Karpas-422 (cell line): ENCODE data around the gene EP400. TPM values are rescaled to one million over a fixed set of nuclear protein-coding genes. Genes with fewer than 3 reads are reported as not detected.

ENCODE experiments used
- DNase-seq: peaks from one replicate; pipeline ENCODE4 v3.0.0-alpha.2; 2015
- H2AFZ ChIP-seq: fragments of 200-600 bp; sonication (generic); 2 replicates; pipeline ENCODE4 v1.6.1; 2014; ENCODE audit warnings: antibody characterized with exemption, low read length, mixed read lengths
- H3K27ac ChIP-seq: fragments of 200-600 bp; sonication (generic); 2 replicates; pipeline ENCODE4 v1.5.1; 2014; ENCODE audit warnings: mild to moderate bottlenecking, low read length, moderate library complexity
- H3K27me3 ChIP-seq: fragments of 200-600 bp; sonication (generic); 2 replicates; pipeline ENCODE4 v1.6.1; 2014; ENCODE audit warnings: low read length, mixed read lengths
- H3K36me3 ChIP-seq: fragments of 200-600 bp; sonication (generic); 2 replicates; pipeline ENCODE4 v1.6.1; 2014; ENCODE audit warnings: low read length, mixed read lengths; ENCODE audit not compliant: insufficient read depth
- H3K4me1 ChIP-seq: fragments of 200-600 bp; sonication (generic); 2 replicates; pipeline ENCODE4 v1.6.1; 2014; ENCODE audit warnings: mild to moderate bottlenecking, low read length, mixed read lengths
- H3K4me2 ChIP-seq: fragments of 200-600 bp; sonication (generic); 2 replicates; pipeline ENCODE4 v1.6.1; 2014; ENCODE audit warnings: low read length, low read depth, mild to moderate bottlenecking; ENCODE audit not compliant: poor library complexity, severe bottlenecking
- H3K4me3 ChIP-seq: fragments of 200-600 bp; sonication (generic); 2 replicates; pipeline ENCODE4 v1.5.1; 2014; ENCODE audit warnings: mild to moderate bottlenecking, antibody characterized with exemption, low read length, mixed read lengths
- H3K79me2 ChIP-seq: fragments of 200-600 bp; sonication (generic); 2 replicates; pipeline ENCODE4 v1.6.1; 2014; ENCODE audit warnings: mild to moderate bottlenecking, low read length, mixed read lengths
- H3K9ac ChIP-seq: fragments of 200-600 bp; sonication (generic); 2 replicates; pipeline ENCODE4 v1.6.0; 2014; ENCODE audit warnings: low read length
- H3K9me2 ChIP-seq: fragments of 200-600 bp; sonication (generic), shearing (Covaris generic); replicated peaks from 2 replicates; pipeline ENCODE4 v1.6.0; 2014; ENCODE audit warnings: mild to moderate bottlenecking, low read length, moderate library complexity; ENCODE audit not compliant: insufficient read depth
- H3K9me3 ChIP-seq: fragments of 300-700, 200-600 bp; sonication (generic); 2 replicates; pipeline ENCODE4 v1.6.1; 2014; ENCODE audit warnings: low read length, mixed read lengths
- H4K20me1 ChIP-seq: fragments of 200-600 bp; sonication (generic); 2 replicates; pipeline ENCODE4 v1.6.1; 2014; ENCODE audit warnings: mild to moderate bottlenecking, antibody characterized with exemption, low read length, low read depth; ENCODE audit not compliant: insufficient read depth
- total RNA-seq: library from RNA; depleted of rRNA; stranded (reverse); fragments of >200 nt; shearing (Covaris generic); gene quantifications from 2 replicates; pipeline ENCODE4 v1.2.3, GENCODE V29; 2014; ENCODE audit warnings: low replicate concordance

EP400 gene
- total RNA-seq, 1 experiment from 2014 or later, result 13.7 TPM

GRCh38 chr12:132054983-132055382, 105.2 kb downstream of the EP400 start:
- H3K27ac ChIP-seq, result no peak overlapping the region

GRCh38 chr12:132055535-132056096, 105.9 kb downstream of the EP400 start:
- Histone ChIP-seq H3K9me3 (no peaks in the 10 kb centered on the region), H3K4me3 (no peak overlapping the region), H2AFZ (no peak overlapping the region), H3K9me2 (no peaks in the 10 kb centered on the region), H4K20me1 (no peaks in the 10 kb centered on the region), H3K27ac (peak overlapping the region; percentile 29; the same call in 1 of the 2 replicates), H3K4me1 (peaks cover 13% of the 10 kb centered on the region), H3K27me3 (no peaks in the 10 kb centered on the region), H3K9ac (no peak overlapping the region), H3K36me3 (peaks cover 11% of the 10 kb centered on the region; the same call in 1 of the 2 replicates), H3K4me2 (no peak overlapping the region), H3K79me2 (no peaks in the 10 kb centered on the region)
- DNase-seq, result no peak

More at GRCh38 chr12:132054983-132055382, 105.2 kb downstream of the EP400 start:
- Histone ChIP-seq H3K27me3 (no peaks in the 10 kb centered on the region), H3K4me1 (peaks cover 13% of the 10 kb centered on the region), H3K9me2 (no peaks in the 10 kb centered on the region), H3K4me3 (no peak overlapping the region), H3K9ac (no peak overlapping the region), H4K20me1 (no peaks in the 10 kb centered on the region), H3K79me2 (no peaks in the 10 kb centered on the region), H3K4me2 (no peak overlapping the region), H3K36me3 (peaks cover 13% of the 10 kb centered on the region; the same call in 1 of the 2 replicates), H3K9me3 (no peaks in the 10 kb centered on the region), H2AFZ (no peak overlapping the region)
- no peak for DNase-seq

DNA sequence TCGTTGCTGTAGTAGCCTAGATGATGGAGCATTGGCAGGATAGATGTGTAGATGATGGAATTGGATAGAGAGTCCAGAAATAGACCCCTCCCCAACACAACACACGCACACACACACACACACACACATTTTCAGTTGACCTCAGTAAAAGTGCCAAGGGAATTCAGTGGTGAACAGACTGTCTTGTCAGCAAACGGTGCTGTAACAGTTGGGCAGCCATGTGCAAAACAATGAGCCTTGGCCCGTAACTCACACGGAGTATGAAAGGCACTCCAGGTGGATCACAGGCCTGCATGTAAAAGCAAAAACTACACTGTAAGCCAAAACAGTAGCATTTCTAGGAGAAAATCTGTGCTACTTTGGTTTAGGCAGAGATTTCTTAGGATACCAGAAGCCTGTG, 106.6 kb downstream of the EP400 start:
- H3K79me2 ChIP-seq, result no peaks in the 10 kb centered on the region
- H3K27ac ChIP-seq, result peak overlapping the region; percentile 29; the same call in 1 of the 2 replicates
- no peak overlapping the region for H2AFZ ChIP-seq
- no peak overlapping the region for H3K4me2 ChIP-seq
- peaks cover 13% of the 10 kb centered on the region for H3K4me1 ChIP-seq
- no peaks in the 10 kb centered on the region for H3K9me3 ChIP-seq
- no peaks in the 10 kb centered on the region for H3K27me3 ChIP-seq
- H3K36me3 ChIP-seq, result peaks cover 7% of the 10 kb centered on the region; the same call in 1 of the 2 replicates
- no peak overlapping the region for H3K9ac ChIP-seq
- H4K20me1 ChIP-seq, result no peaks in the 10 kb centered on the region
- no peak for DNase-seq
- H3K9me2 ChIP-seq, result no peaks in the 10 kb centered on the region
- no peak overlapping the region for H3K4me3 ChIP-seq

- no peak overlapping the region for H2AFZ ChIP-seq
- no peak overlapping the region for H3K9ac ChIP-seq
- peaks cover 7% of the 10 kb centered on the region; the same call in 1 of the 2 replicates for H3K36me3 ChIP-seq
- H3K4me3 ChIP-seq, result no peak overlapping the region
- no peak for DNase-seq
- no peaks in the 10 kb centered on the region for H3K79me2 ChIP-seq
- H3K9me2 ChIP-seq, result no peaks in the 10 kb centered on the region
- H3K27ac ChIP-seq, result no peak overlapping the region
- H3K9me3 ChIP-seq, result no peaks in the 10 kb centered on the region
- no peak overlapping the region for H3K4me2 ChIP-seq
- peaks cover 13% of the 10 kb centered on the region for H3K4me1 ChIP-seq
- no peaks in the 10 kb centered on the region for H3K27me3 ChIP-seq
- no peaks in the 10 kb centered on the region for H4K20me1 ChIP-seq
Measured at GRCh38 chr12:132056951-132057350, 107.2 kb downstream of the EP400 start.

GRCh38 chr12:132057691-132058090, 107.9 kb downstream of the EP400 start:
- Histone ChIP-seq H3K4me3 (no peak overlapping the region), H3K9me3 (no peaks in the 10 kb centered on the region), H3K4me2 (no peak overlapping the region), H2AFZ (no peak overlapping the region), H3K9ac (no peak overlapping the region), H3K27ac (no peak overlapping the region), H3K4me1 (peaks cover 13% of the 10 kb centered on the region), H3K9me2 (no peaks in the 10 kb centered on the region), H3K79me2 (no peaks in the 10 kb centered on the region), H3K27me3 (no peaks in the 10 kb centered on the region), H3K36me3 (peaks cover 3% of the 10 kb centered on the region; the same call in 1 of the 2 replicates), H4K20me1 (no peaks in the 10 kb centered on the region)
- no peak for DNase-seq

DNA sequence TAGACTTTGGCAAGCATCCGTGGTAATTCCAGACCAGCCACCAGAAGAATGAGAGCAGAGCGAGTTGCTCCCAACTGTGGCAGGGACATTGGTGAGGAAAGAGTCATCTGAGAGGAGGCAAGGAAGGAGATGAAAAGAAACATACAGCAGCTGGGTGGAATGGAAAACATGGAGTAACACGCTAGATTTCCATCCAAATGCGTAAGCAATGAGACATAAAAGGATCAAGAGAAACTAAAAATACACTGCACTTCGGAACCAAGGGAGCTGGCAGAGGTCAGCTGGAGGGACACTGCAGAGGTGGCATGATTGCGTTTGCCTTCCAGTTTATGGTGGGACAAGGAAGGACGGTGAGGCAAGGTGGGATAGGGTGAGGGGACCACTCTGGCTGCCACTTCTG, 111.5 kb downstream of the EP400 start:
- H2AFZ ChIP-seq, result no peak overlapping the region
- H4K20me1 ChIP-seq, result no peaks in the 10 kb centered on the region
- H3K27me3 ChIP-seq, result no peaks in the 10 kb centered on the region
- no peak overlapping the region for H3K4me2 ChIP-seq
- H3K4me3 ChIP-seq, result no peak overlapping the region
- DNase-seq, result no peak
- no peak overlapping the region for H3K9ac ChIP-seq
- H3K4me1 ChIP-seq, result peaks cover 21% of the 10 kb centered on the region
- H3K79me2 ChIP-seq, result no peaks in the 10 kb centered on the region
- H3K36me3 ChIP-seq, result no peaks in the 10 kb centered on the region
- no peaks in the 10 kb centered on the region for H3K9me3 ChIP-seq
- no peak overlapping the region for H3K27ac ChIP-seq
- H3K9me2 ChIP-seq, result no peaks in the 10 kb centered on the region

DNA sequence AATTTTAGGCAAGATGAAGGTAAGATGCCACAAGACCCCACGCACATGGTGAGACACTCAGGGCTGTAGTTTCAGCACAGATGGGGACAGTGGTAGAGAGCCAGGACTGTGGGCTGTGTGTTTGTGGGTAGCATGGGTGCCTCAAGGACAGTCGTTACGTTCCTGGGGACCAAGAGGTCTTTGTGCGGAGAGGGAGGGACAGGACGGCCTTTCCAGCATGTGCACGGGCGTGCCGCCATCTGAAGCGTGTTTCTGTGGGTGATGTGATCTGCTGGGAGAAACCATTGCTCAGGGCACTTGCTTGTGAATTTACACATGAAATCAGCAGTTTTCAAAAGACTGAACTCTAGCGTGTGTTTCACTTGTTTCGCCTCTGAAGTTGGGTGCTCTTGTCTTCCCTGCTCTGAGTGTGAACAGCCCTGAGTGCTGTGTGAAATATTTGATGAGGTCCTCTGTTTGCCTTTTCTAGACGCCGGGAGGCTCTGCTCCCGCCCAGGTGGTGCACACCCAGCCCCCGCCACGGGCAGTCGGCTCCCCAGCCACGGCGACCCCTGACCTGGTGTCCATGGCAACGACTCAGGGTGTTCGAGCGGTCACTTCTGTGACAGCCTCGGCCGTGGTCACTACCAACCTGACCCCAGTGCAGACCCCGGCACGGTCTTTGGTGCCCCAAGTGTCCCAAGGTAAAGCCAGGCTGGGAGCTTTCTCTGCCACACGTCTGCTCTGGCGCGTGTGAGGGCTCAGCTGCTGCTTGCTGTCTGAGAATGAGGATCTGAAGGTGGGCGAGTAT, 112.1 kb downstream of the EP400 start:
- no peaks in the 10 kb centered on the region for H3K36me3 ChIP-seq
- H3K9me2 ChIP-seq, result no peaks in the 10 kb centered on the region
- H4K20me1 ChIP-seq, result no peaks in the 10 kb centered on the region
- no peak overlapping the region for H3K4me3 ChIP-seq
- no peaks in the 10 kb centered on the region for H3K79me2 ChIP-seq
- no peak overlapping the region for H3K4me2 ChIP-seq
- no peak overlapping the region for H3K27ac ChIP-seq
- H2AFZ ChIP-seq, result no peak overlapping the region
- no peak for DNase-seq
- no peaks in the 10 kb centered on the region for H3K27me3 ChIP-seq
- no peak overlapping the region for H3K9ac ChIP-seq
- H3K4me1 ChIP-seq, result peaks cover 22% of the 10 kb centered on the region
- no peaks in the 10 kb centered on the region for H3K9me3 ChIP-seq

DNA sequence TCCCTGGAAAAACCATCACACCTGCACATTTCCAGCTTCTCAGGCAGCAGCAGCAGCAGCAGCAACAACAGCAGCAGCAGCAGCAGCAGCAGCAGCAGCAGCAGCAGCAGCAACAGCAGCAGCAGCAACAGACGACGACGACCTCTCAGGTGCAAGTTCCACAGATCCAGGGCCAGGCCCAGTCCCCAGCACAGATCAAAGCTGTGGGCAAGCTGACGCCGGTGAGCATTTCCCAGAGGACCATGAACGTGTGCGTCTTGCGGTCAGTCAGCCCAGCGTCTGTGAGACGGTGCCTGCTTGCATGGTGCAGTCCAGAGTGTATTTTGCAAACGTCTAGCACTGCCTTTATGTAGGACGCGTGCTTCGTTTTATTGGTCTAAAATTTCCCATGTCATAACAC, 112.7 kb downstream of the EP400 start:
- H3K4me1 ChIP-seq, result peaks cover 23% of the 10 kb centered on the region
- no peak overlapping the region for H3K27ac ChIP-seq
- DNase-seq, result no peak
- no peaks in the 10 kb centered on the region for H3K9me3 ChIP-seq
- H3K9ac ChIP-seq, result no peak overlapping the region
- no peak overlapping the region for H2AFZ ChIP-seq
- no peaks in the 10 kb centered on the region for H3K27me3 ChIP-seq
- no peaks in the 10 kb centered on the region for H3K9me2 ChIP-seq
- H3K4me2 ChIP-seq, result no peak overlapping the region
- H3K79me2 ChIP-seq, result no peaks in the 10 kb centered on the region
- no peaks in the 10 kb centered on the region for H3K36me3 ChIP-seq
- H3K4me3 ChIP-seq, result no peak overlapping the region
- H4K20me1 ChIP-seq, result no peaks in the 10 kb centered on the region
